ENCODE results near the gene GNAL. TPM values are rescaled to one million over a fixed set of nuclear protein-coding genes. Genes with fewer than 3 reads are reported as not detected.

GNAL gene
- total and polyA plus RNA-seq, 2 of the 4 experiments (the other 2 are of a cell fraction) = 0.15 to 0.36 TPM

DNA sequence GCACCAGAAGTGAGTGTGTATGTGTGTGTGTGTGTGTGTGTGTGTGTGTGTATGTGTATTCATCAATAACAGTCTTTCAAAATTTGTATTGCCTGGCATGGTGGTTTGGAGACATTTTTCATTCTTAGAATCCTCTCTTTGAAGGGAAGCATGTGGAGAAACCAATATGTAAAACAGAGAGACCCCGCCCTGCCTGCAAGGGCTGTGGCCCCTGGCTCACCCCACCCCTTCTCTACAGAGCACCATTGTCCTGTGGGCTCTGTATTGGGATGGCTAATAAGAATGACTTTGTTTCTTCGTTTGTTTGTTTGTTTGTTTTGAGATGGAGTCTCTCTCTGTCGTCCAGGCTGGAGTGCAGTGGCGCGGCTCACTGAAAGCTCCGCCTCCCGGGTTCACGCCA, 65.9 kb downstream of the GNAL start:
- intact Hi-C loops (cut with micrococcal nuclease) = no loop called here
- Histone ChIP-seq H4K5ac (ENCODE audit: low read depth, low read length) (no peak overlapping the region), H3K18ac (ENCODE audit: low read depth, low read length) (no peak overlapping the region), H4K20me1 (ENCODE audit: insufficient read depth, low read length) (no peaks in the 10 kb centered on the region), H2AK5ac (ENCODE audit: low read depth, low read length) (no peak overlapping the region), H2BK20ac (ENCODE audit: low read depth, low read length) (no peak overlapping the region), H3K36me3 (ENCODE audit: control insufficient read depth, insufficient read depth, low read length) (no peaks in the 10 kb centered on the region), H3K9ac (ENCODE audit: low read depth, low read length) (no peak overlapping the region), H3K4ac (ENCODE audit: low read depth, low read length) (no peak overlapping the region), H3K27ac (ENCODE audit: insufficient read depth, low read length) (no peak overlapping the region), H3K14ac (replicated peaks; ENCODE audit: low read depth, low read length) (no peak overlapping the region), H3K79me1 (ENCODE audit: low read depth in 1 of 2, low read length in 2 of 2) (no peaks in the 10 kb centered on the region), H2BK120ac (ENCODE audit: low read depth, low read length) (no peak overlapping the region), H2AFZ (replicated peaks; ENCODE audit: low read length, poor library complexity) (no peak overlapping the region), H3K4me2 (ENCODE audit: low read depth, low read length) (no peak overlapping the region), H4K8ac (ENCODE audit: low read depth in 2 of 2, low read length in 2 of 2) (no peak overlapping the region), H3K27me3 (ENCODE audit: control insufficient read depth, insufficient read depth, low read length) (peaks cover 53% of the 10 kb centered on the region), H3K9me1 (ENCODE audit: insufficient read depth, low read length) (no peaks in the 10 kb centered on the region), H3K23ac (ENCODE audit: low read depth, low read length) (no peak overlapping the region), H2AK9ac (replicated peaks; ENCODE audit: low read depth, low read length, poor library complexity) (no peak overlapping the region), H2BK15ac (ENCODE audit: low read depth, low read length) (no peak overlapping the region), H3K9me3 (ENCODE audit: control insufficient read depth, insufficient read depth, low read length) (no peaks in the 10 kb centered on the region; the same call in 1 of the 2 replicates), H2BK5ac (ENCODE audit: low read depth, low read length, poor library complexity, severe bottlenecking) (no peak overlapping the region), H3K56ac (ENCODE audit: extremely low read depth, insufficient read depth, low read length) (no peak overlapping the region), H4K91ac (ENCODE audit: insufficient read depth, low read depth, low read length) (no peak overlapping the region), H3K4me3 (ENCODE audit: insufficient read depth, low read depth, low read length) (no peak overlapping the region), H3K4me1 (ENCODE audit: control insufficient read depth, insufficient read depth, low read length) (no peaks in the 10 kb centered on the region)
- dilution Hi-C loops (cut with HindIII; ENCODE audit: low sequenced_read_pairs, unreplicated experiment) = no loop called here
- DNase-seq (no peak), ATAC-seq (ENCODE audit: low read depth) (no peak)
- no peak for TF ChIP-seq MAFK (IDR thresholded peaks at IDR 0.05; ENCODE audit: low read depth, low read length)
- TF ChIP-seq, protein P1, sequence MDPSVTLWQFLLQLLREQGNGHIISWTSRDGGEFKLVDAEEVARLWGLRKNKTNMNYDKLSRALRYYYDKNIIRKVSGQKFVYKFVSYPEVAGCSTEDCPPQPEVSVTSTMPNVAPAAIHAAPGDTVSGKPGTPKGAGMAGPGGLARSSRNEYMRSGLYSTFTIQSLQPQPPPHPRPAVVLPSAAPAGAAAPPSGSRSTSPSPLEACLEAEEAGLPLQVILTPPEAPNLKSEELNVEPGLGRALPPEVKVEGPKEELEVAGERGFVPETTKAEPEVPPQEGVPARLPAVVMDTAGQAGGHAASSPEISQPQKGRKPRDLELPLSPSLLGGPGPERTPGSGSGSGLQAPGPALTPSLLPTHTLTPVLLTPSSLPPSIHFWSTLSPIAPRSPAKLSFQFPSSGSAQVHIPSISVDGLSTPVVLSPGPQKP (IDR thresholded peaks at IDR 0.05; ENCODE audit: borderline replicate concordance, low read depth, low read length) = no peak
- no peak for TF ChIP-seq MAZ (IDR thresholded peaks at IDR 0.05; ENCODE audit: borderline replicate concordance, low read depth, low read length)
- no peak for TF ChIP-seq NFE2L2 (IDR thresholded peaks at IDR 0.05; ENCODE audit: low read depth, low read length)
- TF ChIP-seq CHD1 (IDR thresholded peaks at IDR 0.05; ENCODE audit: low read depth, low read length) = no peak
- no peak for TF ChIP-seq CEBPB (IDR thresholded peaks at IDR 0.05; ENCODE audit: low read depth, low read length)
- no peak for TF ChIP-seq MXI1 (IDR thresholded peaks at IDR 0.05; ENCODE audit: borderline replicate concordance, low read depth, low read length)
- no peak for TF ChIP-seq BHLHE40 (IDR thresholded peaks at IDR 0.05; ENCODE audit: low read depth, low read length)
- TF ChIP-seq, protein P2, sequence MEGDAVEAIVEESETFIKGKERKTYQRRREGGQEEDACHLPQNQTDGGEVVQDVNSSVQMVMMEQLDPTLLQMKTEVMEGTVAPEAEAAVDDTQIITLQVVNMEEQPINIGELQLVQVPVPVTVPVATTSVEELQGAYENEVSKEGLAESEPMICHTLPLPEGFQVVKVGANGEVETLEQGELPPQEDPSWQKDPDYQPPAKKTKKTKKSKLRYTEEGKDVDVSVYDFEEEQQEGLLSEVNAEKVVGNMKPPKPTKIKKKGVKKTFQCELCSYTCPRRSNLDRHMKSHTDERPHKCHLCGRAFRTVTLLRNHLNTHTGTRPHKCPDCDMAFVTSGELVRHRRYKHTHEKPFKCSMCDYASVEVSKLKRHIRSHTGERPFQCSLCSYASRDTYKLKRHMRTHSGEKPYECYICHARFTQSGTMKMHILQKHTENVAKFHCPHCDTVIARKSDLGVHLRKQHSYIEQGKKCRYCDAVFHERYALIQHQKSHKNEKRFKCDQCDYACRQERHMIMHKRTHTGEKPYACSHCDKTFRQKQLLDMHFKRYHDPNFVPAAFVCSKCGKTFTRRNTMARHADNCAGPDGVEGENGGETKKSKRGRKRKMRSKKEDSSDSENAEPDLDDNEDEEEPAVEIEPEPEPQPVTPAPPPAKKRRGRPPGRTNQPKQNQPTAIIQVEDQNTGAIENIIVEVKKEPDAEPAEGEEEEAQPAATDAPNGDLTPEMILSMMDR (conservative IDR thresholded peaks at IDR 0.05; ENCODE audit: low read depth, low read length) = no peak
- TF ChIP-seq SMC3 (IDR thresholded peaks at IDR 0.05; ENCODE audit: low read depth, low read length) = no peak
- TF ChIP-seq, protein P3, sequence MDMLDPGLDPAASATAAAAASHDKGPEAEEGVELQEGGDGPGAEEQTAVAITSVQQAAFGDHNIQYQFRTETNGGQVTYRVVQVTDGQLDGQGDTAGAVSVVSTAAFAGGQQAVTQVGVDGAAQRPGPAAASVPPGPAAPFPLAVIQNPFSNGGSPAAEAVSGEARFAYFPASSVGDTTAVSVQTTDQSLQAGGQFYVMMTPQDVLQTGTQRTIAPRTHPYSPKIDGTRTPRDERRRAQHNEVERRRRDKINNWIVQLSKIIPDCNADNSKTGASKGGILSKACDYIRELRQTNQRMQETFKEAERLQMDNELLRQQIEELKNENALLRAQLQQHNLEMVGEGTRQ (IDR thresholded peaks at IDR 0.05; ENCODE audit: low read depth, low read length) = no peak
- TF ChIP-seq FOS (IDR thresholded peaks at IDR 0.05; ENCODE audit: low read depth, low read length) = no peak
- no peak for TF ChIP-seq RAD21 (IDR thresholded peaks at IDR 0.05; ENCODE audit: low read length)
- no peak for TF ChIP-seq RFX5 (IDR thresholded peaks at IDR 0.05; ENCODE audit: low read depth, low read length)
- TF ChIP-seq RCOR1 (IDR thresholded peaks at IDR 0.05; ENCODE audit: insufficient replicate concordance, low read length) = no peak
- no peak for TF ChIP-seq POLR2A (IDR thresholded peaks at IDR 0.05; ENCODE audit: low read depth, low read length)
- BruUV-seq (replicated peaks) = no TSS peak
- CTCF ChIA-PET = no interaction called here
- in situ Hi-C loops (cut with MboI; ENCODE audit: low sequenced_read_pairs) = no loop called here
- no CpG with 5 or more reads among the region's 8 CpGs for WGBS, 2 experiments (ENCODE audit: extremely low coverage in 2 of 2, insufficient read length in 1 of 2)
- POLR2A ChIA-PET (ENCODE audit: unreplicated experiment) = no interaction called here
